Activated CD4-positive, alpha-beta T cell treated with anti-CD3 and anti-CD28 coated beads, Interleukin-2, amount 50 U/mL, for 16 hours (primary cell): ENCODE data around the gene SOBP.

Source experiments
- DNase-seq: peaks from one replicate; pipeline ENCODE4 v3.0.0-alpha.2; 2020

Gene SOBP

GRCh38 chr6:107699254-107699653 lies 209.3 kb downstream of the SOBP start:
- no peak for DNase-seq

DNA sequence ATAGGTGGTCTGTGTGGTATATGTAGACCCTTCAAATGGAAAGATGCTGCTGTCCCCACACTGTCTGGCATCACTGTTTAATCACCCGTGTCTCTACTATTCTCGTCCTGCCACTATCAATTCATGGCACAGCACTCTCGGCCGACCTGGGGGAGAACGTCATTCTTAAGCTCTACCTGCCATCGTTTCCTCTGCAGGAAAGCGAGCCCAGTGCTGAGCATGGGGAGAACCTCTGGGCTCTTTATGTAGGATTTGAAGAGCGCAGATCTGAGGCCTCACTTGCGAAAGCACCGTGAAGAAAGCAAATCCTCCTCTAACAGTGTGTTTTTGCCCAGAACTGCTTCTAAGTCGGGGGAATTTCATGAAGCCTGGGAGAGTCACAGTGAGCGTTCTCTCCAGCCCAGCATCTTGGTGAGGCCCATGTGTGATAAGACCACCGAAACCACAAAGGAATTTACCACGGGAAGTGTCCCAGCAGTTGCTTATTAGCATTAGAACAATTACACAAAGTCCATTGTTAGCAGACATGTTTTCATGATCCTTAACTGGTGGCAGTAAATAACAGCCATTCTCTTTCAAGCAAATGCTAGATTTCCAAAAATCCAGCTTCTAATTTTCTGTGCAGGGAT lies 209.9 kb downstream of the SOBP start:
- no peak for DNase-seq

DNA sequence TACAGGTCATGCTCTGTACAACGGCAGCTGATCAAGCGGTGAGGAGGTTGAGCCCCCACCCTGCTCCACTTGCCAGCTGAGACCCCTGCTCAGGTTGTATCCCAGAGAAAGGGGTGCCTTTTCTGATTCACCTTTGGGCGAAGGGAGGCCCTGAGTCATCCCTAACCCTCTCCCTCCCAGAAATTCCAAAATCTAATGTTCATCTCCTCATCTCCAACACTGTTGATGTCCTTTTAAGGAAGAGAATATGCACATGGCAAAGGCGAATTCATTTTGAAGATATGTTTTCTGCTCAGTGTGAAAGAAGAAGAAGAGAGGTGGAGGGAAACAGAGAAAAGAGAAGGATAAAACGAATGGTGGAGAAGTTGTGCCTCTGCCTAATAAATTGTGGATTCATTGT lies 213.7 kb downstream of the SOBP start:
- no peak for DNase-seq

DNA sequence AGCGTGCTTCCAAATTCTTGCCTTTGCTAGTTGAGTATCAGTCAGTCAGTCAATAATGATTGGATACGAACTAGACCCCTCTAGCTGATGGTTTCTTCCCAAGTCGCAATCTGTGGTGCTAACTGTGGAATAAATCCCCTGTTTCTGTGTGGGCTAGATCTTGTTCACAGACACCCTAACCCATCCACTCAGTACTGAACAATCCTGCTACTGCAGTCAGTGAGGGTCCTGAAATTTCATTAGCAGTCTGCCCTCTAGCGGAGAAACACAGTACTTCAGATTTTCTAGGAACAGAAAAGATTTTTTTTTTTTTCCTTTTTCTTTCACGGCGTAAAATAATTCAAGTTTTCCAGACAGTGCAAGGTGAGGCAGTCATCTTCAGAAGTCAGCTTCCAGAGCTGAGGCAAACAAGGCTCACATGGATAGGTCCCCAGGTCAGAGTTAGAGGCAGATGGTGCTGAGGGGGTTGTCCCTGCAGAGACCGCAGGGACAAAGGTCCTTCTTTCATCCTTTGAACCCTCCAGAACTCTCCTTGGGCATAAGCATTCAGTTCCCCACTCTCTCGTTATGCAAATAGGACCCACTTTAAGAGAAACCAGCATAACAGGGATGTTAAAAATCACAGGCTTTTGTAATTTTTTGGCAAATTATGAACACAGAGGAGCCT lies 214.6 kb downstream of the SOBP start:
- DNase-seq, result peak; percentile 29

GRCh38 chr6:107706516-107707115 lies 216.7 kb downstream of the SOBP start:
- no peak for DNase-seq

DNA sequence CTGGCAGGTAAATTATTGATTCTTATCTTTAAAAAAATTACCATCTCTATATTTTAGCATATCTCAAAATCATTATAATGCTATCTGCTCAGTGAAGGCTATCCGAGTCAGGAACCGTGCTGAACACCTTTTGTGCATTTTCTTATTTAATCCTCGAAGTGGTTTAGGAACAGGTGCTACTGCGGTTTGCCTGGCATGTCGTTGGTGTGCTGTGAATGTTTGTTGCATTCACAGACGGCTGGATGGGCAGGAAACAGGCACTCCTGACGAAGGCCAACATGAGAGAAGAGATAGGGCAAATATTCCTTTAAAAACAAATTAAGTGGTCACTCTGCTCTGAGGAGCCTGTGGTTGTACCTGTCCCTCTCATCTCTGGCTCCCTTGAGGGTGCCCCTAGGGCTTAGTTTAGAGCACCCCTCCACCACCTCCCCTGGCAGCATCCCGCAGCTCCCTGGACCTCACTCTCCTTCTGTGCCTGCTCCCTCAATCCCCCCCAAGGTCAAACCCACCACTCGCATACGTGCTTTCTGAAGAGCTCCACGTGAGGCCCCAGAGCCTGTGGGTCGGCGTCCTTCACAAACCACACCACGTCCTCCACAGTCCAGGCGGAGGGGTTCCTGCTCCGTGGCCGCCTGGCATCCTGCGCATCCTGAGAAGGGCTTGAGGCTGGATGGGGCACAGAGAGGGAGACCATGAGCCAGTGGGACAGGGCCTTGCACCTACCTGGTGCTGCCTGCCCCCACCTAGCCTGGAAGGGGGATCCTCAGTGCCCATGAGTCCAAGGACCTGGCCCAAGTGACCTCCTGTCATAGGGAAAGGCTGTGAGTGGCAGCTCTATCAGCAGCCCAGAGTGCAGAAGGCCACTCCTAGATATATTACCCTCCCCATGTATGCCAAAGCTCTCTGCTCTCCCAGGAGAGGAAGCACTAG lies 217.7 kb downstream of the SOBP start:
- no peak for DNase-seq

DNA sequence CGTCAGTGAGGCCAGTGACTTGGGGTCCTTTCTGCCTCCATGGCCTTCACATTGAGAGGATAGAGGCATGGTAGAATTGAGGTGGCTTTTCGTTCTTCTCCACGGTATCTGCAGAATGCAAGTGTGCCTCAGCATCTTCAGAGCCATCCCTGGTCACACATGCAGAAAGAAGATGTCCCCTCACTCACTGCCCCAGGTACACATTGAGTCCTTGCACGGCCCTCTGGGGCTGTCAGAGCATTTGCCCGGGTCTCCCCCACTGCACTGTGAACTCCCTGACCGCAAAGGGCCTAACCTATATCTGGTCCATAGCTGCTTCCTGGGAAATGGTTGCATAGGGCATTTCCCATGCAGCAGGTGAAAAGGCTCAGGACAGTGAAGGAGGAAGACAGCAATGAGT lies 218.5 kb downstream of the SOBP start:
- no peak for DNase-seq

DNA sequence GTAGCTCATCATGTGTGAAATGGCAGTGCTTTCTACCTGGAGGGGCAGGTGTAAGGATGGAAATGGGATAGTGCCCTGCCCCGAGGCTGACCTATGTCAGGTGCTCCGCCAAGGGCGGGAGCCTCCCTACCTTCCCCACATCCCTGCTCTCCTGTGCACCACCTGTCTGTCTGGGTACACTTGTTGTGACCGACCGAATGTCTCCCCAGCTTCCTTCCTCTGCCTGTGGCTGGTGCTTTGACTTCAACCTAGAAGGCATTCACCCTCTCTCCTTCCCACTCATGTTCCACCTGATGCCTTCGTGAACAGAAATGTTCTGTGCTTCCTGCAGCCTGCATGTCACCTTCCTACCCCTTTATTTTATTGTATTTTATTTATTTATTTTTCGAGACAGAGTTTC lies 219.4 kb downstream of the SOBP start:
- no peak for DNase-seq
